ENCODE results near the gene PLCD3. TPM values are rescaled to one million over a fixed set of nuclear protein-coding genes. Genes with fewer than 3 reads are reported as not detected.

PLCD3 gene
- total and polyA plus RNA-seq, 9 of the 15 experiments (the other 6 are each of a cell fraction or from before 2014, with no cell fraction given) = 0.20 to 22.6 (median 7.5) TPM

GRCh38 chr17:45135192-45135977 is 3.1 kb upstream of the PLCD3 start, which contains the start of gene ACBD4 (continued):
- TF ChIP-seq RBM39 (optimal IDR thresholded peaks at IDR 0.05; ENCODE audit: low read depth, low read length) (peak; percentile 59), FOXM1 (IDR thresholded peaks at IDR 0.05; ENCODE audit: low read depth) (no peak), FOXM1 (CRISPR knock-in tag; IDR thresholded peaks at IDR 0.05; ENCODE audit: low read depth) (no peak), SMARCC2 (IDR thresholded peaks at IDR 0.05; ENCODE audit: low read depth) (peak; percentile 50; the same call in 1 of the 2 replicates), SMARCA5 (IDR thresholded peaks at IDR 0.05) (peak; percentile 64; the same call in 1 of the 2 replicates), NR3C1 (CRISPR knock-in tag; IDR thresholded peaks at IDR 0.05) (no peak), ZMIZ1 (IDR thresholded peaks at IDR 0.05; ENCODE audit: low read depth in 2 of 2, low read length in 2 of 2) (peak in 1 of 2 experiments; percentile 52; a peak in 1 of 4 replicates), STAT5A (IDR thresholded peaks at IDR 0.05; ENCODE audit: borderline replicate concordance, low read length) (peak; percentile 57; the same call in 1 of the 2 replicates), NCOA4 (IDR thresholded peaks at IDR 0.05; ENCODE audit: partially characterized antibody) (no peak), RNF219 (CRISPR knock-in tag; IDR thresholded peaks at IDR 0.05) (no peak), PML (IDR thresholded peaks at IDR 0.05; ENCODE audit: low read length) (peak; percentile 54; the same call in 1 of the 2 replicates), FOS (IDR thresholded peaks at IDR 0.05; ENCODE audit: extremely low read depth, insufficient read length) (peak; percentile 83), NEUROD1 (IDR thresholded peaks at IDR 0.05; ENCODE audit: borderline replicate concordance, low read depth, low read length, partially characterized antibody) (peak; percentile 42), CBFA2T3 (IDR thresholded peaks at IDR 0.05) (peak; percentile 91), ETS1 (conservative IDR thresholded peaks at IDR 0.05; ENCODE audit: control insufficient read depth, low read depth, low read length) (peak; percentile 48; the same call in 1 of the 2 replicates), ATF4 (CRISPR knock-in tag; IDR thresholded peaks at IDR 0.05) (no peak), RBM17 (IDR thresholded peaks at IDR 0.05; ENCODE audit: borderline replicate concordance, low read depth, low read length) (no peak), SIRT6 (IDR thresholded peaks at IDR 0.05; ENCODE audit: low read depth, low read length) (no peak), TEAD4 (IDR thresholded peaks at IDR 0.05; ENCODE audit: low read length) (peak; percentile 77), TEAD4 (CRISPR knock-in tag; IDR thresholded peaks at IDR 0.05; ENCODE audit: borderline replicate concordance) (no peak)

Data from K562 (cell line).